HG03175 (cell line): Measurements from ENCODE around the gene AFAP1.

Experiments used
- ATAC-seq: cut with Tn5 transposase; IDR thresholded peaks from one replicate; pipeline ENCODE4 v1.9.1; 2021; ENCODE audit warnings: mild to moderate bottlenecking, moderate library complexity; ENCODE audit not compliant: unreplicated experiment

The AFAP1 gene

DNA sequence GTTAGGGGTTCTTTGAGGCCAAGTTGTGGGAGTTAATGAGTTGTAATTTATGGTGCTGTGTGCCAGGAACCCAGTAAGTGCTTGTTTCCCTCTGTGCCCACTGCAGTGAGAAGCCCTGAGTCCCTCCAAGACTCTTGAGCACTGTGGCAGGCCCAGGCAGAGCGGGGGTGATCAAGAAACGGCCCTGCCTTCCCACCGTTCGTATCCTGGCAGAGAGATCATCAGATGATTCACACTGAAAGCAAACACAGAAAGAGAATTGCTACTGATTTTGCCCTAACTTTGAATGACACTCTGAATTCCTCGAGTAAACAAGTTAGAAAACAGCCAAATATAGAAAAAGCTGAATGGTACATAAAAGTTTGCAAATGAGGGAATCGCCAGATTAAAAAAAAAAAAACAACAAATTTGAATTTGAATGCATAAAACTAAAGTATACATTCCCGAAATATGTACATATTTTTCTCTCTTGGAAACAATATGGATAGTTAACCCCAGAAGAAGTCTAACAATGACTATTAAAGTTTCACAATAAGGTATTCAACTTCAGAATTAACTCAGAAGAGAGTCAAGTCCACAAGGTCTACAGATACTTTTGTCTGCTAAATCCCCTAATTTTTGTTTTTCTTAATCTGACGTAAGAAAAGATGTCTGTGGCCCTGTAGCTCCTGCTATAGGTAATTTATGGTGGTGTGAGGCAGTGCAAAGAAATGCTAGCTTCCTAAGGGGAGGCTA lies 71.8 kb downstream of the AFAP1 start:
- ATAC-seq, result no peak

DNA sequence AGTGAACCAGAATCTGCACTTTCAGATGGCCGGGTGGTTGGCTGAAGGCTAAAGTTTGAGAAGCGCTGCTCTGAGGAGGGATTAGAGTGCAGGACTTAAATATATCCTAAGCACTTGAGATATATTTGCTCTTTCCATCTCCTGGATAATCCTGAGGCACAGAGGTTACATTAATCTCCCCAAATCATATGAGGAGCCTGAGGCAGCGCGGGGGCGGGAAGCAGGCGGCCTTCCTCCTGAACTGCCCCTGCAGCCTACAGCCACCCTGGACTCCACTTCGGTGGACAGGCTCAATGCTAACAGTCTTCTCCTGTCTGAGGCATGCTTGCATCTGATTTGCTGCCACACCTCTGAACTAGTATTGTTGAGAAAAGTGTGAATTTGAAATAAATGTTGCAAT lies 72.5 kb downstream of the AFAP1 start:
- no peak for ATAC-seq

DNA sequence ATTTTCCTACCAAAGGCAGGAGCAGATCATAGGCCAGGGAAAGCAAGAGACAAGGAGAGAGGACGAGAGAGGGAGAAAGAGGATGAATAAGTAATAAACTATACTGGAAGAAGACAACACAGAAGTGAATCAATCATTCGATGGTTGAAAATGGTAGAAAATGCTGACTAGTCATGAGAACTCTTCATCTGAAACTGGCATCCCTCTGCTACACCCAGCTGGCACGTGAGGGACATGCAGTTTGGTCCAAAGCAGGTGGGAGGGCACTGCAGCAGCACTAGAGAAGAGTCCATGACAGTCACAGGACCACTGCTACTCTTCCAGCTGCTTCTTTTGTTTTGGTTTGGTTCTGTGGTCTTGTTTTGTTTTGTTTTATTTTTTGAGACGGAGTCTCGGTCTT lies 74.1 kb downstream of the AFAP1 start:
- ATAC-seq, result no peak

DNA sequence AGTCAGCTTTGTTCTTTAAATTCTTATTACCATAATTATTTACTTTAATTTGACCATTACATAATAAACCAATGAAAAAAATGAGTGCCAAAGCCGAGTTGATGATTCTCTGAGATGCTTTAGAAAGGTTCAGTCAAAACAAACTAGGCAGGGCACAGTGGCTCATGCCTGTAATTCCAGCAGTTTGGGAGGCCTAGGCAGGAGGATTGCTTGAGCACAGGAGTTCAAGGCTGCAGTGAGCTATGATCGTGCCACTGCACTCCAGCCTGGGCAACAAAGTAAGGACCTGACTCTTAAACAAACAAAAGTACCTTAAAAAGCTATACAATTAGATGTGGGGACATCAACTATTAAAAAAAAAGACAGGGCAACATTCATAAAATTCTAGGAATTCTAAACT lies 75.0 kb downstream of the AFAP1 start:
- ATAC-seq, result no peak

DNA sequence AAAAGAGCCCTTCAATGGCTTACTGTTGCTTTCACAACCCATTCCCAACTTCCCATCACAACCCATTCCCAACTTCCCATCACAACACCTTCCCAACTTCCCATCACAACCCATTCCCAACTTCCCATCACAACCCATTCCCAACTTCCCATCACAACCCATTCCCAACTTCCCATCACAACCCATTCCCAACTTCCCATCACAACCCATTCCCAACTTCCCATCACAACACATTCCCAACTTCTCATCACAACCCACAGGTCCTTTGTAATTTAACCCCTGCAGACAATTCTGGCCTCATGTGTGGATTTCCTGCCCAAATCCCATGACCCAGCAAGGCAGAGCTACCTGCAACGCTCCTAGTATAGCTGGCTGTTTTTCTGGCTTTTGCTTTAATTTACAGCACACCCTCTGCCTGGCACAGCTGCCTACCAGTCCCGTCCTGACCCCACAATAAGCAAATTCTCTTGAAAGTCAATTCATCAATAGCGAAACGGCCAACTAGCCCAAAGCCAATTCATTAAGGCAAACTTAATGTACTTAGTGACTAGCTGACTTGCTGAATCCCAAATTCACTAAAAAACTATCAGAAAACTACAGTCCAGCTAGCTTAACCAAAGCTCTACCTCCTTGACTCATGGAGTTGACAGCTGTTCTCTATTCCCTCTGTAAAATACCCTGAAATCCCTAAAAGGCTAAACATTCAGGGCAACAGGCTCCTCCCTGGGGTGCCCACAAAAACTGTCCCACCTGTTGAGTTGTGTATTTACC lies 75.6 kb downstream of the AFAP1 start:
- ATAC-seq, result no peak

DNA sequence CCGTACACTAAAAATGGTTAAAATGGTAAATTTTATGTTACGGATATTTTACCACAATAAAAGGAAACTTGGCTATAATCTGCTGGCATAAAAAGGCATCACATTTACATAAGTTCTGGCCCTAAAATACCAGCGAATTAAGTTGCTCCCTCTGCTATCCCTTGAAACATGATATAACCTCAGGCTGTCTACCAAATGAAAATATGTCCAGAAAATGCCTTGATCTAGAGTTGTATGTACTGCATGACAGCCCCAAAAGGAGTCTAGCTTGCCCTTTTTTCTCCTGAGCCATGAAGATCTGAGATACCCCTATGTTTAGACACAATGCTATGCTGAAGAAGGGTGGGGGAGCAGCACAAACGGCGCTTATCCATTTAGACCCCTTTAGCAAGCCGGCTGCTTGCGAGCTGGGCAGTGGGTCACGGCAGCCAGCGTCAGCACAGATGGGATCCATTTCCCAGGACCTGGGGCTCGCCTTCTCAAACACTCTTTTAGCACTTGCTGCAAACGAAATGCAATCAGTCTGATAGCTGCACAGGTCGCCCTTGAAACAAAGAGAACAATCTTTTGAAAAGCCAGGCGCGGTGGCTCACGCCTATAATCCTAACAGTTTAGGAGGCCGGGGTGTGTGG lies 77.0 kb downstream of the AFAP1 start:
- no peak for ATAC-seq

DNA sequence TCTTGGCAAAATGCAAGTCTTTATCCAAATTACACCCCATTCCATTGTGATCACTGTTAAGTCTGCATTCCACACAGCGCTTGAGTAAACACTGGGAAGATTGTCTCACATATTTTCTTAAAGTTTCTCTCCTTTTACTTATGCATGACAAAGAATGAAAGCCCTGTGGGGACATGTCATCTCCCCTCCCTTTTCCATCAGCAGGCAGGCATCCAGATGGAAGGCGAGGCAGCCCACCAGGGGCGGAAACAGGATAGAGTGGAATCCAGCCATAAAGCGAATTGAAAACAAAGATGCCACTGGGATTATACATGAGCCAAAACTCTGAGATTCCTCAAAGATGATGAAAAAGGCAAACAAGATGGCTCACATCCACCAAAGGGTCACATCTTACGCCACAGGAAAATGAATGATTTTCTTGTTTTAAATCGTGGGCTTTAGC lies 78.2 kb downstream of the AFAP1 start:
- ATAC-seq, result no peak

DNA sequence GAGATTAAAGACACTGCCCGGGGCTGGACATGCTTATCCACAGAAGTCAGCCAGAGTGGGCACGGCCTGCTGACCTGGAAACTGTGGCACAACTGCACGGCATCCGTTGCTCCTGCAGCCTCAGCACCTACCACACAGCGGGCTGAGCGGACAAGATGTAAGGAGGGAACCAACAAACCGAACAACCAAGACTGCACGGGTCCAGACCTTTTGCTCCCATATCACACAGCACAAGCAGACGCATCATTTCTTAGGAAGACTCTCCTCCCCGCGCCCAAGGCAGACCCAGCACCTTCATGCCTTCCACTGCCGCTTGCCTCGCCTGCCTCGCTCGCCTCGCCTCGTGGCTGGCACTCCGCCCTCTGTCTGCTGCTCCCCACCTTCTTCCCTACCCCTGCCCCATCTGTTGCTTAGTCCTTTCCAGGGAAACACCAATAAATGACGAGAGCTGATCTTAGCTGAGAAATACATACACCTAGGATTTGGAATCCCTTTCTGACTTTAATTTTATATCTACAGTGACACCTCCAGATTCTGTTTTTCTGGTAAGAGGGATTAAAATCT lies 79.0 kb downstream of the AFAP1 start:
- ATAC-seq, result no peak

DNA sequence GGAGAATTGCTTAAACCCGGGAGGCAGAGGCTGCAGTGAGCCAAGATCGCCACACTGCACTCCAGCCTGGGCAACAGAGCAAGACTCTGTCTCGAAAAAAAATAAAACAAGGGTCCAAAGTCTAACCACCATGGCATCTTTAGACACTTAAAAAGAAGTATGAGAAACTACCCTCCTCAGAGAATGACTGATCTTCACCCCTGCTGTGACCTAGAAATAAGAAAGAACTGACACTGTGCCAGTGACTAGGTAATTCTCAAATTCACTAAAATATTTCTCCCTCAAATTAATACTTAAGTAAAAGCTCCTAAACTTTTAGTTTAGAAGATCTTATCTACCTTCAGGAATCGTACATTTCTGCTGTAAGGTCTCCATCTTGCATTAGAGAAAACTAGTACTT lies 80.3 kb downstream of the AFAP1 start:
- ATAC-seq, result no peak

DNA sequence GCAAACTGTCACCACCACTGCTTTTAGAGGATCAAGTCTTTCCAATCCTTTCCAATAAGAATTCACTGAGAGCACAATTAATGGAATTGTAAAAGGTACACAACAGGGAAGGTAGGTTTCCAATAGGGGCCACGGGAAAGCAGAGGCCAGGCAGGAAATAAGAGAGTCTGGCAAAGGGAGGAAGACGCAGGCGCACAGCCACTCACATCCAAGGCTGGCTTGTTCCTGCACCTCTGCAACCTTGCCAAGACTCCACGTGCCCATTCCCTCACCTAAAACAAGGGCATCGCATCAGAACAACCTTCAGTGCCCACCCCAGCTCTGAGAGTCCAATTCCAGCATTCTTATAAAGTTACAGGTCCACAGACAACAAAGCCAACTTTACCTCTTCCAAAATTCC lies 81.2 kb downstream of the AFAP1 start:
- no peak for ATAC-seq

DNA sequence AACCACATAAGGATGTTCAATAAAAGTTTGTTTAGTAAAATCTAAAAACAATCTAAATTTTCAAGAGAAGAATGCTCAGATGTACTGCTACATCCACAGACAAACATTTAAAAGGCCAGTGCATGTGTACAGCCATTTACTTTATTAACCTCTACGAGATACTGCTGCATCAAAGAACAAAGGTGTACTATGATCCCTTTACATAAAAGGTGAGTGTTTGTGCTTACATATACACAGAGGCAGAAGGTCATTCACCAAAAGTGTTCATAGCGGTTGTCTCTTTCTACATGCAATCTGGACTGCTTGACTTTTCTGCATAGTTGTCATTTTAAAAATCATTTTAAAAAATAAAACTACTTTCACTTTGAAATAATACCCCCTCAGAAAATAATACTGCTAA lies 81.7 kb downstream of the AFAP1 start:
- ATAC-seq, result no peak

DNA sequence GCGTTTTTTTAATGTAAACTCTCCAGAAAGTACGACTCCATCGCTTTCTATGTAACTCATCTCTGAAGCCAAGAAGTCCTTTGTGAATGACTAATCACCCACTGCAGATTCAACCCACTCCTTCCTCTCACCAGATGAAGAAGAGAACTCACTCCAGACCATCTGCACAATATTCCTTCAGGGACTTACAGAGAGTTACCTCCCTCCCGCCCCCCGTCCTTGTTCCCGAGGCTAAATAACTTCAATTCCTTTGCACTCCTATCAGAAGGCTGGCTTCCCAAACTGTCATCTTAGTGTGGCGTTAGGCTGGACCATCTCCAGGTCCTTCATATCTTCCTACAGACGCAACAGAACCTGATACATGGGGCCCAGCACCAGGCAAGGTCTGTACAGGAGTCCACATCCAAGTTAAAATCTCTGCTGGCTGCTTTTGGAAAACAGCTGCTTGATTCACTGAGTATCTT lies 82.4 kb downstream of the AFAP1 start:
- no peak for ATAC-seq

DNA sequence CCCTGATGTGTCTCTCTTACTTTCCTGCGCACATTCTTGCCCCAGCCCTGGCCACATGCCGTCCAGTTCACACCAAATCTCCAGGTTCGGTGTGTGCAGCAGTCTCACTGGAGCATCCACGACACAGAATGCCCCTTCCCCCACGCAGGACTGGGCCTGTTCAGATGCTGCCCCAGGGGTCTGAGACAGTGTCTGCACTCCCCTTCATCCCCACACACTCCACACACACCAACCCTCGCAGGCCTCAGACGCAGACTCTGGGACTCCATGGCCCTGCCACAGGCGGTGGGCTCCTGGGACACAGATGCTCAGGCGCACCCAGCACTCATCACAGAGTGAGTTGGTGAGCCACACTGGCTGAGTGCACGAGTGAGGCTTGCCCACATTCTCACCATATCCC lies 83.9 kb downstream of the AFAP1 start:
- ATAC-seq, result no peak

DNA sequence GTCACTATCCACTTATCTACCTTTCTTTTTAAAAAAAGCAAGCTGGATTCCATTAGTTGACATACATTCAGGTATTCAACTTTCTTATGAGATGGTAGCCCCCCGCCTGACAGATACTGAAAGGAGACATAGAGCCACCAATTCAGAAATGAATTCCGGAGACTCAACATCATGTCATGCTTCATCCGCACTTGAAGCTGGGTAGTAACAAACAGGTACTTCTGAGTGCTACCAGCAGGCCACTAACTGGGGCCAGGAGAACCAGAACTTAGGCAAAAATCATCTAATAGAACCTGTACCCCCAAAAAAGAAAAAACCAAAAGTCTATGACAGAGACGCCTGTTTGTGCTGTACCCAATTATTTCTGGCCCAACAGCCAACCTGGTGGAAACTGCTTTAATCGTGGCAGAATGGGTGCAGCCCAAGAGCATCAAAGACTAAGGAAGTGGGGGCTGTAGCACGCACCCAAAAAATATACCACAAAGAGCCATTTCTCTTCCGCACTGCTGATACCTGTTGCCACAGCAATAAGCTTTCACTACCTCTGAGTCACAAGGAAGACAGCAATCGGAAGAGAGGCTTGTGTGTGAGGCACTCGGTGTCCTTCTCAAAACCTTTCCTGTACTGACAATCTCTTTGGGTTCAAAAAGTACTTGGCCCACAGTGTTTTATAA lies 84.8 kb downstream of the AFAP1 start:
- ATAC-seq, result no peak

DNA sequence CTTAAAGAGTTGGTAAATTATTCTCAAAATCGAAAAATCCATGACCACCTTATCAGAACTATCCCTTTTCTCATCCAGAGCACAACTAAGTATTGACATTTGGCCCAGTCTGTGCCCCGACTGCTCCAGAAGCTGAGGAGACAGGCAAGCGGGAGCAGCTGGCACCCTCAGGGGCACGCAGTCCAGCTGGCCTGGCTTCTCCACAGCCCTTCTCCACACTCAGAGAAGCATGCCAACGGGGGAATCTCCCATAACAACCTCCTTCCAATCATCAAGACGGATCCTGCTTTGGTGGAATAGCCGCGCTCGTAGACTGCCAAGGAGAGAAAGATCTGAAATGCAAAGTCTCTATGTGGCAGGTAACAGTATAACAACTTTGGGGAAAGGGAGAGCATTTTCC lies 85.4 kb downstream of the AFAP1 start:
- ATAC-seq, result no peak

DNA sequence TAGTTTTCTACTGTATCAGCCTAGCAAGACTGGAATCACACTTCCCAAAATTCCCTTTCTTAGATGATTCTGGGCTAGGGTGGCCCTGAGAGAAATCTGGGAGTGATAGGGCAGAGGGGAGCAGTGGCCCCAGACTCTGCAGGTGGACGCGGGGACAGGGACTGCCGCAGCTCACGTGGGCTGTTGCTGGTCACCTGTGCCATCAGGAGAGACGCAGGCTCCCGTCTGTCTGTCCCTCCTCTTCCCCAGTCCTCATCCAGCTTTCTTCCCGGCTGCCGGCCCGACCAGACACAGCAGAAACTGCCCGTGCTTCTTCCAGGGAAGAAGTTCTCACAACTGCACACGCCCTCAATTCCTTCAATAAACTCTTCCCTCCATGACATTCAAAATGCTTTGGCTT lies 86.4 kb downstream of the AFAP1 start:
- no peak for ATAC-seq

DNA sequence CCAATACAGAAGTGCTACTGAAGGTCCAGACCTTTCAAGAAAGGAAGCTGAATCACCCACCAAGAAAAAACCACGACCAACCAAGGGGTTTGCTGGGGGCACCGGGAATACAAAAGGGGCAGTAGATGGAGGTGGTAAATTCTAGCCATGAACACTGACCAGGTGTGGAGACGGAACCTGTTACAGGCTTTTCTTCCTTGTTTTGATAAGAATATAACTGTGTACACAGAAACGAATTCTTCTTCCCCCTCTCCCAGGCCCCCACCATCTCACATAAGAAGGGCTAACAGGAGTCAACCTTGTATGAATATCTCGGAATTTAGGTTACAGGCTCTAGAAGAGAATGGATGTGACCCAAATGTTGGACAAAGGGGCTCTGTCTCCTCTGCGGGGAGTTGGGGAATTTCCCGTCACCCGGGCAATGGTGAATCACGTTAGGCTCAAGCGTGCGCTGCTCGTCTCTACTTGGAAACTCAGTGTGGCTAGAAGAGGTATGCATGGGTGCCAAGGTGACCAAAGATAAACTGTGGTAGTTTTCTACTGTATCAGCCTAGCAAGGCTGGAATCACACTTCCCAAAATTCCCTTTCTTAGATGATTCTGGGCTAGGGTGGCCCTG lies 87.0 kb downstream of the AFAP1 start:
- no peak for ATAC-seq

DNA sequence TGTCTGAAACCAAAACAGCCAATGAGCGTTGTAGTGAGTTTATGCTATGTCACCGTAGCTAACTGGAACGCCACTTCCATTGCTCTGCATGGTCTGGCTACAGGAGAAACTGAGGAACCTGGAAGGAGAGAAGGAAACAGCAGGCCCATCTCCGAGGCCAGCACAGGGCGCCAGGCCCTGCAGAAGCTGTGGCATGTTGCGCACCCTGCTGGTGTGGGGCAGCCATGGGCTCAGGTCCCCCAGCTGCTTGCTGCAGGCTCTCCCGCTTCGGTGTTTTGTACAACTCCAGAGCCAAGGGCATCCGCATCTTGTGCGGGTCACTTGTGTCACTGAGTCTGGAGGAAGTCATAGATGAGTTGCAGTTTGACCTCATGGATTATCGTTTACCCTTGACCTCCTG lies 89.2 kb downstream of the AFAP1 start:
- no peak for ATAC-seq

DNA sequence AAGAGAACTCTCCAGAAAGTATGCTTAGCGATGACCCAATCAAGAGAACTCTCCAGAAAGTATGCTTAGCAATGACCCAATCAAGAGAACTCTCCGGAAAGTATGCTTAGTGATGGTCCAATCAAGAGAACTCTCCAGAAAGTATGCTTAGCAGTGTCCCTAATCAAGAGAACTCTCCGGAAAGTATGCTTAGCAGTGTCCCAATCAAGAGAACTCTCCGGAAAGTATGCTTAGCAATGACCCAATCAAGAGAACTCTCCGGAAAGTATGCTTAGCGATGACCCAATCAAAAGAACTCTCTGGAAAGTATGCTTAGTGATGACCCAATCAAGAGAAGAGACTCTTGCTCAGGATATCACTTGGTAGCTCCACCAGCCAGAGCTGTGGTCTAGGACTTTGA lies 92.5 kb downstream of the AFAP1 start:
- ATAC-seq, result no peak

DNA sequence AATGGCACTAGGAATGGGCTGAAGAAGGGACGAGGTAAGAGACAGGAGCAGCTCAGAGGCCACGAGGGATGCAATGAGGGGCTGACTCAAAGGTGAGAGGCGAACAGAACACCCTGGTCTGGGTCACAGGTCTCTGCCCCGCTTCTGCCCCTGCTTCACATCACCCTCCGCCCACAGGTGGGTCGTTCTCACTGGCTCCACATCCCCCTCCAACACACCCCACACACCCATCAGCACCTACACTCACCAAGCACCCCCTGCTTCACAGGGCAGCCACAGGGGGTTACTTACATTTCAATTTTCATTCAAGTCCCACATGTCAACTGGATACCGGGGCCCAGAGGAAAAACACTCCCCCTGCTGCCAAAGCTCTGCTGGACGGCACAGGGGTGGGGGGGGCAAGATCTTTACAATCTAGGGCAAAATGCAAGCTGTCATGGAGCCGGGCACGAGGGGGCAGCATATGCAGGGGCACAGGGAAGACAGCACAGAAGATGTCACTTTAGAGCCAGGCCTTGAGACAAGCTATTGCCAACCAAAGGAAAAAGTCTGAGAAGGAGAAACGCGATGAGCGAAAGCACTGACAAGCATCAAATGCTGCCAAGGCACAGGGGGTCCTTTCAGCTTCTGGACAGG lies 94.0 kb downstream of the AFAP1 start:
- ATAC-seq, result no peak
